Measurements from ENCODE around the gene MYO15A.

MYO15A gene

GRCh38 chr17:18229254-18229653 is 120.7 kb downstream of the MYO15A start:
- peak overlapping the region in 1 of 3 experiments; percentile 53 for H3K4me3 Mint-ChIP-seq
- H3K36me3 Mint-ChIP-seq (ENCODE audit: low read depth): no peaks in the 10 kb centered on the region
- no peak overlapping the region for H3K27ac Mint-ChIP-seq
- H3K9me3 Mint-ChIP-seq: no peaks in the 10 kb centered on the region
- peaks cover 31% of the 10 kb centered on the region for H3K4me1 Mint-ChIP-seq
- H3K27me3 Mint-ChIP-seq (ENCODE audit: low read depth): no peaks in the 10 kb centered on the region
- no peak for TF ChIP-seq CTCF (IDR thresholded peaks at IDR 0.05; ENCODE audit: unreplicated experiment in 3 of 3)
